Measurements from ENCODE around the gene ZIC4. TPM values are rescaled to one million over a fixed set of nuclear protein-coding genes. Genes with fewer than 3 reads are reported as not detected.

ZIC4 gene
- total and polyA plus RNA-seq, 10 of the 15 experiments (the other 5 are each of a cell fraction or from before 2014, with no cell fraction given) = not detected

GRCh38 chr3:147369231-147369630 lies 37.1 kb downstream of the ZIC4 start:
- CTCF ChIA-PET = interaction anchor here (0.6 kb wide), 1 partner anchor 247 kb away, joined by 3 read pairs; no protein-coding TSS in a partner anchor

More at GRCh38 chr3:147369231-147369630, 37.1 kb downstream of the ZIC4 start:
- H3K4me3 ChIP-seq = no peak overlapping the region
- ATAC-seq (no peak), FAIRE-seq (no peak), DNase-seq (ENCODE audit: low read depth, low spot score) (no peak)
- no peak overlapping the region for H3K27ac ChIP-seq (ENCODE audit: control insufficient read depth, insufficient read depth)
- H3K4me2 ChIP-seq (ENCODE audit: control insufficient read depth, insufficient read depth) = no peak overlapping the region
- 58% methylated on average over 13 of the region's 13 CpGs for WGBS (ENCODE audit: insufficient coverage, insufficient replicate concordance, low lambda C conversion rate, missing lambda C conversion rate)
- H2AFZ ChIP-seq (ENCODE audit: control insufficient read depth, low read depth, low read length) = no peak overlapping the region
- SMC1A ChIA-PET (ENCODE audit: uncharacterized antibody, unreplicated experiment) = interaction anchor here (0.6 to 1.4 kb wide), 2 partner anchors 13 to 707 kb away, joined by 3 read pairs; no protein-coding TSS in a partner anchor
- H4K20me1 ChIP-seq (ENCODE audit: control insufficient read depth, insufficient read depth) = no peaks in the 10 kb centered on the region
- RAD21 ChIA-PET (ENCODE audit: unreplicated experiment) = no interaction called here
- no peaks in the 10 kb centered on the region for H3K4me1 ChIP-seq (ENCODE audit: control insufficient read depth, insufficient read depth, low read length)
- H3K79me2 ChIP-seq (ENCODE audit: control insufficient read depth, insufficient read depth, low read length) = no peaks in the 10 kb centered on the region
- intact Hi-C loops (cut with micrococcal nuclease; ENCODE audit: unreplicated experiment) = loop anchor here (10.0 kb wide), 1 partner anchor 1016 kb away; no protein-coding TSS in a partner anchor
- BruUV-seq (replicated peaks) = no TSS peak
- TF ChIP-seq NR2C2 (IDR thresholded peaks at IDR 0.05; ENCODE audit: borderline replicate concordance, control insufficient read depth, insufficient read length, low read depth) (no peak), ELK1 (IDR thresholded peaks at IDR 0.05; ENCODE audit: low read depth, low read length) (no peak), RFX5 (IDR thresholded peaks at IDR 0.05; ENCODE audit: low read depth, low read length) (no peak), RELB (IDR thresholded peaks at IDR 0.05; ENCODE audit: low read depth) (no peak), ZNF622 (IDR thresholded peaks at IDR 0.05) (no peak)
- H3K27me3 ChIP-seq (replicated peaks in 1 of 2; ENCODE audit: control insufficient read depth in 2 of 2, insufficient read depth in 2 of 2, low read length in 1 of 2) = peaks cover 3 to 30% of the 10 kb centered on the region in 2 experiments
- in situ Hi-C loops (cut with MboI) = no loop called here
- H3K9me3 ChIP-seq (replicated peaks; ENCODE audit: control insufficient read depth, insufficient read depth, low read length) = no peaks in the 10 kb centered on the region; the same call in 2 of the 3 replicates
- no peaks in the 10 kb centered on the region for H3K36me3 ChIP-seq (ENCODE audit: control insufficient read depth in 2 of 2, insufficient read depth in 2 of 2, low read length in 1 of 2)
- POLR2A ChIA-PET = no interaction called here
- no peak overlapping the region for H3K9ac ChIP-seq (ENCODE audit: control insufficient read depth, insufficient read depth, low read length)

Measured in GM12878 (cell line).